K562 (cell line): ENCODE data around the gene BMAL1. TPM values are rescaled to one million over a fixed set of nuclear protein-coding genes. Genes with fewer than 3 reads are reported as not detected.

Source experiments
- ARID2 ChIP-seq: fragments of 450-650 bp; IDR thresholded peaks from 2 replicates; pipeline ENCODE4 v1.6.1; 2017; ENCODE audit warnings: antibody characterized with exemption, mild to moderate bottlenecking
- C11orf30 ChIP-seq: fragments of 450-650 bp; IDR thresholded peaks from 2 replicates; pipeline ENCODE4 v1.6.1; 2016; ENCODE audit warnings: low read depth, mild to moderate bottlenecking
- ETS1 ChIP-seq: conservative IDR thresholded peaks from 2 replicates; pipeline ENCODE4 v1.6.1; 2011; ENCODE audit warnings: low read depth, mild to moderate bottlenecking, low read length; ENCODE audit not compliant: control insufficient read depth
- HEY1 ChIP-seq: fragments of 250-450 bp; sonication (Bioruptor Pico); IDR thresholded peaks from 2 replicates; pipeline ENCODE4 v1.5.0; 2020; ENCODE audit warnings: mild to moderate bottlenecking, moderate library complexity, borderline replicate concordance
- HOMEZ ChIP-seq: fragments of 250-450 bp; sonication (Bioruptor Pico); IDR thresholded peaks from 2 replicates; pipeline ENCODE4 v1.4.0; 2020; ENCODE audit warnings: mild to moderate bottlenecking, moderate library complexity
- KLF16 ChIP-seq: IDR thresholded peaks from 2 replicates; pipeline ENCODE4 v1.6.1; 2016; ENCODE audit warnings: antibody characterized with exemption
- MAFF ChIP-seq: IDR thresholded peaks from 2 replicates; pipeline ENCODE4 v1.6.1; 2012; ENCODE audit warnings: low read length, improper control_type of control experiment
- MBD2 ChIP-seq: sonication (generic); IDR thresholded peaks from 2 replicates; pipeline ENCODE4 v1.6.1; 2016; ENCODE audit warnings: low read depth, borderline replicate concordance
- NR1H2 ChIP-seq: sonication (generic); formaldehyde crosslinking; IDR thresholded peaks from 2 replicates; pipeline ENCODE4 v1.4.0; 2020; ENCODE audit warnings: mild to moderate bottlenecking, missing genetic modification reagents
- RBBP5 ChIP-seq: fragments of 200-600 bp; sonication (generic); IDR thresholded peaks from 2 replicates; pipeline ENCODE4 v1.6.1; 2012; ENCODE audit warnings: borderline replicate concordance, mild to moderate bottlenecking, low read length, control low read depth, inconsistent platforms; ENCODE audit not compliant: insufficient read depth, poor library complexity, severe bottlenecking
- SMC3 ChIP-seq: conservative IDR thresholded peaks from 2 replicates; pipeline ENCODE4 v1.6.1; 2011; ENCODE audit warnings: low read depth, low read length, improper control_type of control experiment; ENCODE audit not compliant: insufficient read depth
- polyA plus RNA-seq, 8 experiments: library from polyadenylated mRNA; depleted of rRNA in 4 of 8; stranded (reverse) in 5 of 8; unstranded in 3 of 8; fragments of >200 nt; fragmentation: Nextera tagmentation in 2 of 8; fragmentation: Illumina TruSeq in 1 of 8; extraction: Ambion mirVana in 2 of 8; extraction: Trizol in 1 of 8; gene quantifications; 2 replicates each; pipeline versions ENCODE4 v1.2.1 to v1.2.3, GENCODE V29; 2011 to 2014; ENCODE audit warnings: inconsistent platforms in 1 of 8, missing spikeins in 1 of 8
- total RNA-seq, 7 experiments: library from RNA; depleted of rRNA in 6 of 7; stranded (reverse); fragments of >200 nt in 6 of 7; fragmentation: Illumina TruSeq in 2 of 7; extraction: Trizol in 2 of 7; gene quantifications; 2 replicates each; pipeline versions ENCODE4 v1.2.1 to v1.2.3, GENCODE V29; 2011 to 2021; ENCODE audit warnings: low replicate concordance in 1 of 7
- TF ChIP-seq, protein P1 (sequence below): fragments of 450-650 bp; IDR thresholded peaks from 2 replicates; pipeline ENCODE4 v1.6.1; 2016; ENCODE audit warnings: mild to moderate bottlenecking, moderate library complexity

BMAL1 gene
- total and polyA plus RNA-seq, 9 of the 15 experiments (the other 6 are each of a cell fraction or from before 2014, with no cell fraction given) = 0.14 to 2.4 (median 0.64) TPM

GRCh38 chr11:13256216-13256615, 21.4 kb upstream of the BMAL1 start (continued):
- TF ChIP-seq, protein P1, sequence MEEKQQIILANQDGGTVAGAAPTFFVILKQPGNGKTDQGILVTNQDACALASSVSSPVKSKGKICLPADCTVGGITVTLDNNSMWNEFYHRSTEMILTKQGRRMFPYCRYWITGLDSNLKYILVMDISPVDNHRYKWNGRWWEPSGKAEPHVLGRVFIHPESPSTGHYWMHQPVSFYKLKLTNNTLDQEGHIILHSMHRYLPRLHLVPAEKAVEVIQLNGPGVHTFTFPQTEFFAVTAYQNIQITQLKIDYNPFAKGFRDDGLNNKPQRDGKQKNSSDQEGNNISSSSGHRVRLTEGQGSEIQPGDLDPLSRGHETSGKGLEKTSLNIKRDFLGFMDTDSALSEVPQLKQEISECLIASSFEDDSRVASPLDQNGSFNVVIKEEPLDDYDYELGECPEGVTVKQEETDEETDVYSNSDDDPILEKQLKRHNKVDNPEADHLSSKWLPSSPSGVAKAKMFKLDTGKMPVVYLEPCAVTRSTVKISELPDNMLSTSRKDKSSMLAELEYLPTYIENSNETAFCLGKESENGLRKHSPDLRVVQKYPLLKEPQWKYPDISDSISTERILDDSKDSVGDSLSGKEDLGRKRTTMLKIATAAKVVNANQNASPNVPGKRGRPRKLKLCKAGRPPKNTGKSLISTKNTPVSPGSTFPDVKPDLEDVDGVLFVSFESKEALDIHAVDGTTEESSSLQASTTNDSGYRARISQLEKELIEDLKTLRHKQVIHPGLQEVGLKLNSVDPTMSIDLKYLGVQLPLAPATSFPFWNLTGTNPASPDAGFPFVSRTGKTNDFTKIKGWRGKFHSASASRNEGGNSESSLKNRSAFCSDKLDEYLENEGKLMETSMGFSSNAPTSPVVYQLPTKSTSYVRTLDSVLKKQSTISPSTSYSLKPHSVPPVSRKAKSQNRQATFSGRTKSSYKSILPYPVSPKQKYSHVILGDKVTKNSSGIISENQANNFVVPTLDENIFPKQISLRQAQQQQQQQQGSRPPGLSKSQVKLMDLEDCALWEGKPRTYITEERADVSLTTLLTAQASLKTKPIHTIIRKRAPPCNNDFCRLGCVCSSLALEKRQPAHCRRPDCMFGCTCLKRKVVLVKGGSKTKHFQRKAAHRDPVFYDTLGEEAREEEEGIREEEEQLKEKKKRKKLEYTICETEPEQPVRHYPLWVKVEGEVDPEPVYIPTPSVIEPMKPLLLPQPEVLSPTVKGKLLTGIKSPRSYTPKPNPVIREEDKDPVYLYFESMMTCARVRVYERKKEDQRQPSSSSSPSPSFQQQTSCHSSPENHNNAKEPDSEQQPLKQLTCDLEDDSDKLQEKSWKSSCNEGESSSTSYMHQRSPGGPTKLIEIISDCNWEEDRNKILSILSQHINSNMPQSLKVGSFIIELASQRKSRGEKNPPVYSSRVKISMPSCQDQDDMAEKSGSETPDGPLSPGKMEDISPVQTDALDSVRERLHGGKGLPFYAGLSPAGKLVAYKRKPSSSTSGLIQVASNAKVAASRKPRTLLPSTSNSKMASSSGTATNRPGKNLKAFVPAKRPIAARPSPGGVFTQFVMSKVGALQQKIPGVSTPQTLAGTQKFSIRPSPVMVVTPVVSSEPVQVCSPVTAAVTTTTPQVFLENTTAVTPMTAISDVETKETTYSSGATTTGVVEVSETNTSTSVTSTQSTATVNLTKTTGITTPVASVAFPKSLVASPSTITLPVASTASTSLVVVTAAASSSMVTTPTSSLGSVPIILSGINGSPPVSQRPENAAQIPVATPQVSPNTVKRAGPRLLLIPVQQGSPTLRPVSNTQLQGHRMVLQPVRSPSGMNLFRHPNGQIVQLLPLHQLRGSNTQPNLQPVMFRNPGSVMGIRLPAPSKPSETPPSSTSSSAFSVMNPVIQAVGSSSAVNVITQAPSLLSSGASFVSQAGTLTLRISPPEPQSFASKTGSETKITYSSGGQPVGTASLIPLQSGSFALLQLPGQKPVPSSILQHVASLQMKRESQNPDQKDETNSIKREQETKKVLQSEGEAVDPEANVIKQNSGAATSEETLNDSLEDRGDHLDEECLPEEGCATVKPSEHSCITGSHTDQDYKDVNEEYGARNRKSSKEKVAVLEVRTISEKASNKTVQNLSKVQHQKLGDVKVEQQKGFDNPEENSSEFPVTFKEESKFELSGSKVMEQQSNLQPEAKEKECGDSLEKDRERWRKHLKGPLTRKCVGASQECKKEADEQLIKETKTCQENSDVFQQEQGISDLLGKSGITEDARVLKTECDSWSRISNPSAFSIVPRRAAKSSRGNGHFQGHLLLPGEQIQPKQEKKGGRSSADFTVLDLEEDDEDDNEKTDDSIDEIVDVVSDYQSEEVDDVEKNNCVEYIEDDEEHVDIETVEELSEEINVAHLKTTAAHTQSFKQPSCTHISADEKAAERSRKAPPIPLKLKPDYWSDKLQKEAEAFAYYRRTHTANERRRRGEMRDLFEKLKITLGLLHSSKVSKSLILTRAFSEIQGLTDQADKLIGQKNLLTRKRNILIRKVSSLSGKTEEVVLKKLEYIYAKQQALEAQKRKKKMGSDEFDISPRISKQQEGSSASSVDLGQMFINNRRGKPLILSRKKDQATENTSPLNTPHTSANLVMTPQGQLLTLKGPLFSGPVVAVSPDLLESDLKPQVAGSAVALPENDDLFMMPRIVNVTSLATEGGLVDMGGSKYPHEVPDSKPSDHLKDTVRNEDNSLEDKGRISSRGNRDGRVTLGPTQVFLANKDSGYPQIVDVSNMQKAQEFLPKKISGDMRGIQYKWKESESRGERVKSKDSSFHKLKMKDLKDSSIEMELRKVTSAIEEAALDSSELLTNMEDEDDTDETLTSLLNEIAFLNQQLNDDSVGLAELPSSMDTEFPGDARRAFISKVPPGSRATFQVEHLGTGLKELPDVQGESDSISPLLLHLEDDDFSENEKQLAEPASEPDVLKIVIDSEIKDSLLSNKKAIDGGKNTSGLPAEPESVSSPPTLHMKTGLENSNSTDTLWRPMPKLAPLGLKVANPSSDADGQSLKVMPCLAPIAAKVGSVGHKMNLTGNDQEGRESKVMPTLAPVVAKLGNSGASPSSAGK = no peak
- no peak for TF ChIP-seq ETS1
- no peak for TF ChIP-seq NR1H2 (CRISPR knock-in tag)
- no peak for TF ChIP-seq ARID2
- TF ChIP-seq KLF16 = no peak
- TF ChIP-seq MAFF = no peak
- TF ChIP-seq HOMEZ (CRISPR knock-in tag) = no peak
- TF ChIP-seq RBBP5 = no peak
- no peak for TF ChIP-seq MBD2
- TF ChIP-seq HEY1 = no peak
- no peak for TF ChIP-seq SMC3
- no peak for TF ChIP-seq C11orf30
